Measurements from ENCODE around the gene OTOP2. TPM values are rescaled to one million over a fixed set of nuclear protein-coding genes. Genes with fewer than 3 reads are reported as not detected.

The OTOP2 gene
- total RNA-seq, 2 donors from 2014 or later, result not detected

- Histone ChIP-seq H3K27me3 (no peaks in the 10 kb centered on the region), H3K4me1 (peaks cover 6% of the 10 kb centered on the region), H3K27ac (no peak overlapping the region), H3K36me3 (replicated peaks in 1 of 2; ENCODE audit: insufficient read depth in 1 of 2, low read depth in 2 of 2) (no peaks in the 10 kb centered on the region), H3K9me3 (no peaks in the 10 kb centered on the region), H3K4me3 (no peak overlapping the region)
- TF ChIP-seq POLR2A (IDR thresholded peaks at IDR 0.05) (no peak), CTCF (IDR thresholded peaks at IDR 0.05) (no peak)
- no peak for ATAC-seq
- DNase-seq, result no peak
- intact Hi-C loops (cut with DNase I), result no loop called here
- 79 to 87% methylated on average over 11 of the region's 11 CpGs for WGBS, 2 donors
Measured at GRCh38 chr17:74916851-74917199, 7.2 kb upstream of the OTOP2 start.

- intact Hi-C loops (cut with DNase I), result no loop called here
- no peaks in the 10 kb centered on the region for H3K27me3 ChIP-seq
- WGBS, 2 donors, result 43 to 50% methylated on average over 10 of the region's 10 CpGs
Measured at GRCh38 chr17:74917430-74917829, 6.6 kb upstream of the OTOP2 start.

GRCh38 chr17:74918906-74919305 is 5.2 kb upstream of the OTOP2 start:
- Histone ChIP-seq H3K4me3 (no peak overlapping the region), H3K9me3 (no peaks in the 10 kb centered on the region), H3K27ac (no peak overlapping the region), H3K27me3 (peaks cover 0 to 7% of the 10 kb centered on the region in 2 donors), H3K36me3 (replicated peaks in 1 of 2; ENCODE audit: insufficient read depth in 1 of 2, low read depth in 2 of 2) (no peaks in the 10 kb centered on the region), H3K4me1 (peaks cover 18% of the 10 kb centered on the region)
- WGBS, 2 donors, result 74 to 78% methylated on average over 4 to 5 of the region's 5 CpGs
- ATAC-seq, result no peak
- intact Hi-C loops (cut with DNase I), result no loop called here
- TF ChIP-seq CTCF (IDR thresholded peaks at IDR 0.05) (no peak), POLR2A (IDR thresholded peaks at IDR 0.05) (no peak)
- no peak for DNase-seq

More at GRCh38 chr17:74917430-74917829, 6.6 kb upstream of the OTOP2 start:
- no peaks in the 10 kb centered on the region for H3K36me3 ChIP-seq (replicated peaks in 1 of 2; ENCODE audit: insufficient read depth in 1 of 2, low read depth in 2 of 2)
- TF ChIP-seq POLR2A (IDR thresholded peaks at IDR 0.05) (no peak), CTCF (IDR thresholded peaks at IDR 0.05) (no peak)
- H3K27ac ChIP-seq, result no peak overlapping the region
- peaks cover 6% of the 10 kb centered on the region for H3K4me1 ChIP-seq
- no peak overlapping the region for H3K4me3 ChIP-seq
- DNase-seq (no peak), ATAC-seq (no peak)
- no peaks in the 10 kb centered on the region for H3K9me3 ChIP-seq

GRCh38 chr17:74919440-74920305 is 4.4 kb upstream of the OTOP2 start:
- WGBS, 2 donors, result 46 to 55% methylated on average over 12 to 59 of the region's 67 CpGs
- Histone ChIP-seq H3K27ac (no peak overlapping the region), H3K4me3 (no peak overlapping the region), H3K27me3 (peaks cover 0 to 13% of the 10 kb centered on the region in 2 donors), H3K4me1 (peaks cover 26% of the 10 kb centered on the region), H3K9me3 (no peaks in the 10 kb centered on the region), H3K36me3 (replicated peaks in 1 of 2; ENCODE audit: insufficient read depth in 1 of 2, low read depth in 2 of 2) (no peaks in the 10 kb centered on the region)
- TF ChIP-seq POLR2A (IDR thresholded peaks at IDR 0.05) (no peak), CTCF (IDR thresholded peaks at IDR 0.05) (peak in 3 of 7 experiments; percentile 14 to 35 (median 27))
- intact Hi-C loops (cut with DNase I), result no loop called here
- peak in 3 of 4 donors; percentile 33 to 40 (median 39) for DNase-seq
- ATAC-seq, result no peak

- no peak for DNase-seq
- ATAC-seq, result no peak
- H3K36me3 ChIP-seq (replicated peaks in 1 of 2; ENCODE audit: insufficient read depth in 1 of 2, low read depth in 2 of 2), result no peaks in the 10 kb centered on the region
- no peak overlapping the region for H3K4me3 ChIP-seq
- 69 to 90% methylated on average over 21 to 26 of the region's 27 CpGs for WGBS, 2 donors
- no peak overlapping the region for H3K27ac ChIP-seq
- H3K9me3 ChIP-seq, result no peaks in the 10 kb centered on the region
- TF ChIP-seq POLR2A (IDR thresholded peaks at IDR 0.05), result no peak
- TF ChIP-seq CTCF (IDR thresholded peaks at IDR 0.05), result no peak
- H3K4me1 ChIP-seq, result peaks cover 28% of the 10 kb centered on the region
- intact Hi-C loops (cut with DNase I), result no loop called here
- H3K27me3 ChIP-seq, result peaks cover 0 to 13% of the 10 kb centered on the region in 2 donors
Measured at GRCh38 chr17:74920306-74920620, 3.8 kb upstream of the OTOP2 start.
